Naive B cell (primary cell): ENCODE measurements around the gene COX7A2. TPM values are rescaled to one million over a fixed set of nuclear protein-coding genes. Genes with fewer than 3 reads are reported as not detected.
A peak's percentile ranks its signal among the peaks of the same experiment; 100 is the strongest.

ENCODE experiments used
- ATAC-seq, 2 donors: fragments of 150-1000 bp; cut with Tn5 transposase; 2 replicates each; pipeline ENCODE4 v1.10.0; 2021; ENCODE audit warnings: low read depth in 2 of 2, mild to moderate bottlenecking in 2 of 2, moderate library complexity in 2 of 2
- DNase-seq: peaks from one replicate; pipeline ENCODE4 v3.0.0; 2022
- H3K27ac Mint-ChIP-seq, 6 donors: one replicate each; pipeline ENCODE4 v1.8.0; 2020 to 2022; ENCODE audit warnings: mild to moderate bottlenecking in 6 of 6, mixed read lengths in 6 of 6, moderate library complexity in 5 of 6, inconsistent platforms in 2 of 6
- H3K27me3 Mint-ChIP-seq, 3 donors: one replicate each; pipeline ENCODE4 v1.8.0; 2021 to 2022; ENCODE audit warnings: mixed read lengths in 3 of 3, mild to moderate bottlenecking in 1 of 3
- H3K36me3 Mint-ChIP-seq, 2 donors: one replicate each; pipeline ENCODE4 v1.8.0; 2020 to 2022; ENCODE audit warnings: mixed read lengths in 2 of 2, inconsistent platforms in 1 of 2, mild to moderate bottlenecking in 1 of 2
- H3K4me1 Mint-ChIP-seq, 3 donors: one replicate each; pipeline ENCODE4 v1.8.0; 2020 to 2022; ENCODE audit warnings: mixed read lengths in 3 of 3, inconsistent platforms in 1 of 3, mild to moderate bottlenecking in 1 of 3, moderate library complexity in 1 of 3
- H3K4me3 Mint-ChIP-seq, 8 donors: one replicate each; pipeline ENCODE4 v1.8.0; 2020 to 2022; ENCODE audit warnings: mild to moderate bottlenecking in 8 of 8, mixed read lengths in 8 of 8, moderate library complexity in 8 of 8, inconsistent platforms in 2 of 8
- H3K9me3 Mint-ChIP-seq, 7 donors: one replicate each; pipeline ENCODE4 v1.8.0; 2020 to 2022; ENCODE audit warnings: mixed read lengths in 7 of 7, mild to moderate bottlenecking in 5 of 7, inconsistent platforms in 2 of 7, moderate library complexity in 1 of 7
- polyA plus RNA-seq, 6 donors: library from polyadenylated mRNA; unstranded; fragments of 300-500 nt; fragmentation: Illumina TruSeq; gene quantifications; one replicate each; pipeline ENCODE4 v1.2.3, GENCODE V29; 2021; ENCODE audit warnings: low read depth in 6 of 6

Gene COX7A2
- polyA plus RNA-seq = 1,000 to 10,000 TPM in 1 of 6 donors, 100 to 1,000 TPM in 5; 776 to 1,084 (median 861) TPM

GRCh38 chr6:75243333-75244062, at the start of gene COX7A2:
Gene COX7A2, minus strand, starts transcription at chr6:75243801. Its CDS starts 67 bp downstream, at chr6:75243734.
- peak within 1 kb of the TSS; percentile 91 to 100 (median 98) for H3K4me3 Mint-ChIP-seq
- peaks cover 7 to 10% of the 10 kb centered on the region in 2 donors for H3K36me3 Mint-ChIP-seq
- H3K9me3 Mint-ChIP-seq = peaks cover 0 to 2% (median 0%) of the 10 kb centered on the region in 7 donors
- H3K4me1 Mint-ChIP-seq = peaks cover 16 to 30% (median 23%) of the 10 kb centered on the region in 3 donors
- H3K27ac Mint-ChIP-seq = peak within 1 kb of the TSS; percentile 99 to 100 (median 99)
- peaks cover 16 to 22% (median 21%) of the 10 kb centered on the region in 3 donors for H3K27me3 Mint-ChIP-seq
- peak; percentile 96 to 97 for ATAC-seq
- peak; percentile 84 for DNase-seq

GRCh38 chr6:75292555-75292954, 49.0 kb upstream of the COX7A2 start:
- Mint-ChIP-seq H3K27me3 (no peaks in the 10 kb centered on the region), H3K9me3 (no peaks in the 10 kb centered on the region), H3K4me1 (no peaks in the 10 kb centered on the region), H3K36me3 (peaks cover 0 to 4% of the 10 kb centered on the region in 2 donors), H3K4me3 (no peak overlapping the region), H3K27ac (peak overlapping the region in 1 of 6 donors; percentile 7)
- no peak for ATAC-seq
- DNase-seq = no peak

- Mint-ChIP-seq H3K4me3 (no peak overlapping the region), H3K9me3 (no peaks in the 10 kb centered on the region), H3K27ac (no peak overlapping the region), H3K4me1 (peaks cover 3 to 4% (median 4%) of the 10 kb centered on the region in 3 donors), H3K27me3 (no peaks in the 10 kb centered on the region), H3K36me3 (peaks cover 0 to 4% of the 10 kb centered on the region in 2 donors)
- ATAC-seq (no peak), DNase-seq (no peak)
Measured at GRCh38 chr6:75291744-75292143, 48.1 kb upstream of the COX7A2 start.

GRCh38 chr6:75291331-75291730, 47.7 kb upstream of the COX7A2 start:
- ATAC-seq (no peak), DNase-seq (no peak)
- H3K27me3 Mint-ChIP-seq = no peaks in the 10 kb centered on the region
- no peak overlapping the region for H3K27ac Mint-ChIP-seq
- H3K4me3 Mint-ChIP-seq = no peak overlapping the region
- H3K36me3 Mint-ChIP-seq = peaks cover 0 to 4% of the 10 kb centered on the region in 2 donors
- H3K4me1 Mint-ChIP-seq = peaks cover 4 to 8% (median 5%) of the 10 kb centered on the region in 3 donors
- no peaks in the 10 kb centered on the region for H3K9me3 Mint-ChIP-seq

GRCh38 chr6:75290136-75290945, 46.7 kb upstream of the COX7A2 start:
- H3K36me3 Mint-ChIP-seq = peaks cover 0 to 4% of the 10 kb centered on the region in 2 donors
- ATAC-seq (no peak), DNase-seq (no peak)
- peak overlapping the region in 1 of 8 donors; percentile 9 for H3K4me3 Mint-ChIP-seq
- no peaks in the 10 kb centered on the region for H3K9me3 Mint-ChIP-seq
- H3K4me1 Mint-ChIP-seq = peaks cover 4 to 9% (median 8%) of the 10 kb centered on the region in 3 donors
- no peaks in the 10 kb centered on the region for H3K27me3 Mint-ChIP-seq
- no peak overlapping the region for H3K27ac Mint-ChIP-seq

GRCh38 chr6:75288023-75288422, 44.4 kb upstream of the COX7A2 start:
- Mint-ChIP-seq H3K36me3 (peaks cover 0 to 4% of the 10 kb centered on the region in 2 donors), H3K4me3 (peak overlapping the region in 1 of 8 donors; percentile 13), H3K27me3 (no peaks in the 10 kb centered on the region), H3K4me1 (peaks cover 4 to 9% (median 8%) of the 10 kb centered on the region in 3 donors), H3K9me3 (no peaks in the 10 kb centered on the region), H3K27ac (no peak overlapping the region)
- ATAC-seq (no peak), DNase-seq (no peak)

- no peak overlapping the region for H3K27ac Mint-ChIP-seq
- H3K4me1 Mint-ChIP-seq = peaks cover 4 to 11% (median 9%) of the 10 kb centered on the region in 3 donors
- ATAC-seq = no peak
- H3K9me3 Mint-ChIP-seq = no peaks in the 10 kb centered on the region
- DNase-seq = no peak
- H3K36me3 Mint-ChIP-seq = peaks cover 0 to 4% of the 10 kb centered on the region in 2 donors
- peak overlapping the region in 1 of 8 donors; percentile 78 for H3K4me3 Mint-ChIP-seq
- H3K27me3 Mint-ChIP-seq = no peaks in the 10 kb centered on the region
Measured at GRCh38 chr6:75287424-75287823, 43.8 kb upstream of the COX7A2 start.

GRCh38 chr6:75286955-75287354, 43.4 kb upstream of the COX7A2 start:
- Mint-ChIP-seq H3K4me3 (peak overlapping the region in 3 of 8 donors; percentile 16 to 78 (median 38)), H3K27ac (peak overlapping the region in 3 of 6 donors; percentile 6 to 71 (median 45)), H3K36me3 (peaks cover 0 to 4% of the 10 kb centered on the region in 2 donors), H3K4me1 (peaks cover 7 to 11% (median 9%) of the 10 kb centered on the region in 3 donors), H3K27me3 (no peaks in the 10 kb centered on the region), H3K9me3 (no peaks in the 10 kb centered on the region)
- DNase-seq = no peak
- no peak for ATAC-seq

GRCh38 chr6:75285283-75285639, 41.7 kb upstream of the COX7A2 start:
- no peak overlapping the region for H3K27ac Mint-ChIP-seq
- ATAC-seq (peak; percentile 11 to 24), DNase-seq (no peak)
- H3K27me3 Mint-ChIP-seq = no peaks in the 10 kb centered on the region
- peaks cover 0 to 4% of the 10 kb centered on the region in 2 donors for H3K36me3 Mint-ChIP-seq
- H3K4me1 Mint-ChIP-seq = peaks cover 8 to 11% (median 9%) of the 10 kb centered on the region in 3 donors
- H3K4me3 Mint-ChIP-seq = no peak overlapping the region
- no peaks in the 10 kb centered on the region for H3K9me3 Mint-ChIP-seq

- H3K4me1 Mint-ChIP-seq = peaks cover 12 to 14% (median 13%) of the 10 kb centered on the region in 3 donors
Measured at GRCh38 chr6:75284632-75285282, 41.2 kb upstream of the COX7A2 start, which contains the start of gene TMEM30A. Gene TMEM30A, minus strand, starts transcription at chr6:75284792. Its CDS starts 154 bp downstream, at chr6:75284638.

GRCh38 chr6:75283907-75284631, 40.5 kb upstream of the COX7A2 start:
- DNase-seq = peak; percentile 40
- Mint-ChIP-seq H3K9me3 (no peaks in the 10 kb centered on the region), H3K27me3 (no peaks in the 10 kb centered on the region), H3K36me3 (peaks cover 0 to 4% of the 10 kb centered on the region in 2 donors), H3K27ac (no peak overlapping the region), H3K4me1 (peaks cover 12 to 19% (median 16%) of the 10 kb centered on the region in 3 donors), H3K4me3 (no peak overlapping the region)
- ATAC-seq = peak; percentile 28 to 30

More at GRCh38 chr6:75284632-75285282, 41.2 kb upstream of the COX7A2 start, which contains the start of gene TMEM30A:
- no peak within 1 kb of the TSS for H3K4me3 Mint-ChIP-seq
- peaks cover 0 to 4% of the 10 kb centered on the region in 2 donors for H3K36me3 Mint-ChIP-seq
- ATAC-seq (peak; percentile 85 to 88), DNase-seq (peak; percentile 94)
- no peak within 1 kb of the TSS for H3K27ac Mint-ChIP-seq
- no peaks in the 10 kb centered on the region for H3K9me3 Mint-ChIP-seq
- H3K27me3 Mint-ChIP-seq = no peaks in the 10 kb centered on the region

- Mint-ChIP-seq H3K4me1 (peaks cover 21 to 28% (median 24%) of the 10 kb centered on the region in 3 donors), H3K27me3 (no peaks in the 10 kb centered on the region), H3K36me3 (no peaks in the 10 kb centered on the region), H3K4me3 (peak overlapping the region in 2 of 8 donors; percentile 27 to 76), H3K27ac (no peak overlapping the region), H3K9me3 (no peaks in the 10 kb centered on the region)
- DNase-seq (no peak), ATAC-seq (no peak)
Measured at GRCh38 chr6:75282706-75283105, 39.1 kb upstream of the COX7A2 start.
